HUES48 (cell line): ENCODE results near the gene CLTRN.
"Not testable (repeated sequence)": the region's sequence is repeated elsewhere in the genome, so short reads cannot be mapped to it uniquely, and the experiment has no call there.

Experiments used
- H3K27ac ChIP-seq: one replicate; pipeline ENCODE4 v1.7.0; 2013; ENCODE audit warnings: low read depth, low read length, inconsistent platforms
- H3K27me3 ChIP-seq: 2 replicates; pipeline ENCODE4 v1.6.1; 2013; ENCODE audit warnings: mild to moderate bottlenecking, low read length; ENCODE audit not compliant: control insufficient read depth, insufficient read depth
- H3K36me3 ChIP-seq: 2 replicates; pipeline ENCODE4 v1.6.1; 2013; ENCODE audit warnings: low read length; ENCODE audit not compliant: control insufficient read depth, insufficient read depth
- H3K4me1 ChIP-seq: 2 replicates; pipeline ENCODE4 v1.6.1; 2013; ENCODE audit warnings: mild to moderate bottlenecking, low read length; ENCODE audit not compliant: control insufficient read depth, insufficient read depth
- H3K4me3 ChIP-seq: 2 replicates; pipeline ENCODE4 v1.5.1; 2013; ENCODE audit warnings: mild to moderate bottlenecking, low read depth, low read length
- H3K9ac ChIP-seq: 2 replicates; pipeline ENCODE4 v1.6.1; 2013; ENCODE audit warnings: mild to moderate bottlenecking, low read depth, low read length, moderate library complexity
- H3K9me3 ChIP-seq: 2 replicates; pipeline ENCODE4 v1.6.1; 2013; ENCODE audit warnings: low read length; ENCODE audit not compliant: control insufficient read depth, insufficient read depth

Gene CLTRN

DNA sequence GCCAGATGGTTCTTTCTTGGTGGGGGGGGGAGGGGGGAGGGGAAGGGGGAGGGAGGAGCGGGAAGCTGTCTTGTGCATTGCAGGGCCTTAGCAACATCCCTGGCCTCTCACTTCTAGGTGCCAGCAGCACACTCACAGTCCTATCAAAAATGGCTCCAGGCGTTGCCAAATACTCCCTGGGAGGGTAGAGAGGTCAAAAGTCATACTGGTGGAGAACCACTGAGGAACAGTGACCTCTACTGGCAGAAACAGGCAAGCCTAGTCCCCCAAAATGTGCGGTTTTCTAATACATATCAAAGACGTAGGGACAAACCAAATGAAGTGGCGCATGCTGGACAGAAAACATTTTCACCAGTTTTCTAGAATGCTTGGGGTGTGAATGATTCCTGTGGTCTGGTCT is 17.1 kb downstream of the CLTRN start:
- H3K36me3 ChIP-seq, H3K27me3 ChIP-seq, H3K9ac ChIP-seq, H3K4me1 ChIP-seq, H3K4me3 ChIP-seq, H3K9me3 ChIP-seq, H3K27ac ChIP-seq: not testable (repeated sequence)

DNA sequence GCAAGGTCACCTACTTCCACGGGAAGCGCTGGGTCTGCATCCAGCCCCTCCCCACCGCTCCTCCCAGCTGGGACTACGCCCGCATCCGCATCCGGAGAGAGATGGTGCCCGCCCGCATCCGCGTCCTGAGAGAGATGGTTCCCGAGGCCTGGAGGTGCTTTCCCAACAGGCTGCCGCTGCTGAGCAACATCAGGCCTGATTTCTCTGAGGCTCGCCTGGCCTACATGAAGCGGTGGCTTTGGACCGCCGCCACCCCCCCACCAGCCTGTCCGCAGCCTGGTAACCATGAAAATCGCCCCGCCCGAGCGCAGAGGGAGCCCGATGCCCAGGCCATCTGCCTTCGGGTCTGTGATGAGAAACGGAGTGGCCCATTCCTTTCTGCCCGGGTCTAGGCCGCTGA is 18.1 kb downstream of the CLTRN start:
- H3K27ac ChIP-seq = no peak overlapping the region
- no peaks in the 10 kb centered on the region for H3K36me3 ChIP-seq
- 0 out of 2 replicates have a peak, but pooled peaks cover 3% of the 10 kb centered on the region for H3K4me1 ChIP-seq
- H3K27me3 ChIP-seq = peaks cover 3% of the 10 kb centered on the region; the same call in 1 of the 2 replicates
- H3K4me3 ChIP-seq = no peak overlapping the region
- H3K9me3 ChIP-seq = no peaks in the 10 kb centered on the region
- no peak overlapping the region for H3K9ac ChIP-seq

DNA sequence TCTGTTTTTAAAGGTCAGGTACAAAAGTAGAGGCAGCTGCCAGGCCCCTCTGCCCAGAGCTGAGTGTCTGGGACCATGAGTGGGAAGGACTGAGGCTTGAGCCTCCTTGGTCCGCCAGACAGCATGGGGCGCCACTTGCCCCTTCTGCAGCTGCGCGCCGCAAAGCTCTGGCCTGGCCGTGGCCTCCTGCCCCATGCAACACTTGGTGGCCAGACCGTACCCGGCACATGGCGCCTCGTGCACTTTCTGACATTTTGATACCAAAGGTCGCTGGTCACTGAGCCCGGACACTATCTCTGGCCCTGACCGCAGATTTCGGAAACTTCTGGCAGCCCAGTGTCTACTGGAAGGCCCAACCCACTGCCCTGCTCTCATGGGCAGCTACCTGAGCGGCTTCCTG is 18.6 kb downstream of the CLTRN start:
- H3K27me3 ChIP-seq = peaks cover 3% of the 10 kb centered on the region; the same call in 1 of the 2 replicates
- H3K36me3 ChIP-seq = no peaks in the 10 kb centered on the region
- H3K4me1 ChIP-seq = 0 out of 2 replicates have a peak, but pooled peaks cover 3% of the 10 kb centered on the region
- no peak overlapping the region for H3K9ac ChIP-seq
- H3K9me3 ChIP-seq = no peaks in the 10 kb centered on the region
- no peak overlapping the region for H3K4me3 ChIP-seq
- H3K27ac ChIP-seq = no peak overlapping the region

DNA sequence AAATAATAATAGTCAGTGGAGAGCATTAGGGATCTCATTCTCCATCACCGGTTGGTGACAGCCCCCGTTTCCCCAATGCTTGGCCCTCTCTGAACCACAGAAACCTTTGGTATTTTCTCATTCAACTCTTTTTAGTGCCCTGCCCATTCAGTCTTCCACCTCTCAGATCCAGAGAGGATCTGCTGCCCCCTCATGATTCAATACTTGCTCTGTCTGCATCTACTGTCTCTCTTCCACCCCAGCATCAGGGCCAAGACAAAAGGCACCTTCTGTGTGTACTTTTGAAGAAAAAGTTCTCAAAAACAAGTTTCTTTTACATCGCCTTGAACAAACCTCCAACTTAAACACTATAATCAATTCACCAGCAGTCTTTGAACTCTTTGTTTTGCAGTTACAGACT is 19.3 kb downstream of the CLTRN start:
- Histone ChIP-seq H3K27ac (no peak overlapping the region), H3K27me3 (peaks cover 3% of the 10 kb centered on the region; the same call in 1 of the 2 replicates), H3K36me3 (no peaks in the 10 kb centered on the region), H3K9ac (no peak overlapping the region), H3K4me1 (0 out of 2 replicates have a peak, but pooled peaks cover 3% of the 10 kb centered on the region), H3K9me3 (no peaks in the 10 kb centered on the region), H3K4me3 (no peak overlapping the region)

DNA sequence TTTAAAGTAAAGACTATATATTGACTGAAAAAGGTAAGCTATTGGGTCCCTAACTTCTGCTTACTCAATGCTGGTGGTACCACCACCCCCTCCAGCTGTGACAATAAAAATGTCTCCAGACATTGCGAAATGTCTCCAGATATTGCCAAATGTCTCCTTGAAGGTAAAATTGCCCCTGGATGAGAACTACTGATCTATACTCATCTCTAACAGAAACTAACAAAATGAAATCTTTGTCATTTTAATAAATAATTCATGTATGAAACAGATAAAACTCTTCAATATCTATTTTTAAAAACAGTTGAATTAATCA is 20.1 kb downstream of the CLTRN start:
- no peak overlapping the region for H3K27ac ChIP-seq
- peaks cover 3% of the 10 kb centered on the region; the same call in 1 of the 2 replicates for H3K27me3 ChIP-seq
- H3K36me3 ChIP-seq = no peaks in the 10 kb centered on the region
- 0 out of 2 replicates have a peak, but pooled peaks cover 3% of the 10 kb centered on the region for H3K4me1 ChIP-seq
- no peaks in the 10 kb centered on the region for H3K9me3 ChIP-seq
- H3K9ac ChIP-seq = no peak overlapping the region
- H3K4me3 ChIP-seq = no peak overlapping the region

DNA sequence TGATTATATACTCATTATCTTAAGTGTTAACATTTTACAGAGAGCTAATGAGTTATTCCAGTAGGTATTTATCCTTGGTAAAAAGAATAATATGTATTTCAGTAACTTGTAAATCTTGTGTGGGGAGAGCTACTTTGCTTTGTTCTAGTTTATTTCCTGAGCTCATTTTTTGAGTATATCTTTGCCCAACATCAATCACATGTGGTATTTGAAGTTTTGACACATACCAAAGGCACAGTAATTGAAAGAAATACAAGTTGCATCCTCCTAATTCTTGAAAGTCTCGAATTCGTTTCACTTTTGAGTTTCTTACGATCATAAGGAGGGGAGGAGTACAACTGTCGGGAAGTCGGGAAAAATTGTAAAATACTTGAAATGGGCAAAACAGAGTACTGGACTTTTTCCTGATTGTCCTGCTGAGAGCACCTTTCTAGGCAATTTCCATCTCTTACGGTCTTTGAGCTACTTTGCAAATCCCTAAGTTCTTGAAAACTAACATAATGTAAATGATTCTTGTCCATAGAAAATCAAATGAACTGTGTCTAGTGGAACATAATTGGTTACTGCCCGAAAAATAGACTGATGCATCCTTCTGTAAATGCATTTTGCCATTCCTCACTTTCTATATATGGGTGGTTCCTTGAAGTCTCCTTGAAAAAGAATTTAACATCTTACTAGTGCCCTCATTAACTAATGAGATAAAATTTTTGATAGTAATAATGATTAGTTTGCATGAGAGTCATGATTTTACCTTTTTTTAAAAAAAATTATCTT is 20.6 kb downstream of the CLTRN start:
- Histone ChIP-seq H3K36me3 (no peaks in the 10 kb centered on the region), H3K27me3 (peaks cover 3% of the 10 kb centered on the region; the same call in 1 of the 2 replicates), H3K27ac (no peak overlapping the region), H3K9ac (no peak overlapping the region), H3K4me1 (0 out of 2 replicates have a peak, but pooled peaks cover 3% of the 10 kb centered on the region), H3K9me3 (no peaks in the 10 kb centered on the region), H3K4me3 (no peak overlapping the region)

DNA sequence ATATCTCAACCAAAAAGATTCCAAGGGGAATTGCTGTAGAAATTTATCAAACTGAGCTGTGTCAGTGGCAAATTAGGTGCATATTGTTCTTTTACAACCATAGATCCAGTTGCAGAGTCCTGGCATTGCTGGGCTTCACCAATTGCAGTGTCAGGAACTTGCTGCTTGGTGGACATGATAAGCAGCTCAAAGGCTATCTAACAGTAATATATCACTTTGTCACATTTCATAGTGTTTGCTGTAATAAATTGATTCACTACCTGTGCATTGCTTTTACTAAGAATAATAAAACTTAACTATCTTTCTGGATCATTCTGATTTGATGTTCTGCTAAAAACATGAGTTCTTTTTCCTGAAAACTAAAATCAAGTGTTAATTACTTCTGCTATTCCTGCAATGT is 33.0 kb downstream of the CLTRN start:
- peaks cover 7% of the 10 kb centered on the region for H3K27me3 ChIP-seq
- no peak overlapping the region for H3K4me3 ChIP-seq
- no peaks in the 10 kb centered on the region for H3K4me1 ChIP-seq
- H3K9me3 ChIP-seq = no peaks in the 10 kb centered on the region
- H3K27ac ChIP-seq = no peak overlapping the region
- no peaks in the 10 kb centered on the region for H3K36me3 ChIP-seq
- H3K9ac ChIP-seq = no peak overlapping the region

DNA sequence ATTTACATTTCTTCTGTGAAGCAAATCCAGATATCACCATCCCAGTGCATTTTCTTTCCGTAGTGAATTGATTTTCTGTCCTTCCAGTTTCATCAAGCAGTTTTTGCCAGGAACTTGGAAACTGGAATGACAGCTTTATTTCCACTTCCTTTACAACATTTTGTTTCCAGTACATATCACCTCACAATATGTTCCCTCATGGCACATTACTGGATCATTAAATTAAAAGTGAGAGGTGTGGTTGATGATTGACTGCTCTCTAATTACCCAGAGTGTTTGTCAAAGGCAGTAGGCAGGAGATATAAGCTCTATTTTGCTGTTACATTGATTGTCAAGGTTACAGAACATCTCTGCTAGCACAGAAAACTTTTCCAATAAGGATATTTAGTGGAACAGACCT is 41.6 kb downstream of the CLTRN start:
- Histone ChIP-seq H3K27ac (no peak overlapping the region), H3K36me3 (no peaks in the 10 kb centered on the region), H3K9me3 (no peaks in the 10 kb centered on the region), H3K27me3 (peaks cover 9% of the 10 kb centered on the region; the same call in 1 of the 2 replicates), H3K4me1 (0 out of 2 replicates have a peak, but pooled peaks cover 5% of the 10 kb centered on the region), H3K9ac (no peak overlapping the region), H3K4me3 (no peak overlapping the region)

DNA sequence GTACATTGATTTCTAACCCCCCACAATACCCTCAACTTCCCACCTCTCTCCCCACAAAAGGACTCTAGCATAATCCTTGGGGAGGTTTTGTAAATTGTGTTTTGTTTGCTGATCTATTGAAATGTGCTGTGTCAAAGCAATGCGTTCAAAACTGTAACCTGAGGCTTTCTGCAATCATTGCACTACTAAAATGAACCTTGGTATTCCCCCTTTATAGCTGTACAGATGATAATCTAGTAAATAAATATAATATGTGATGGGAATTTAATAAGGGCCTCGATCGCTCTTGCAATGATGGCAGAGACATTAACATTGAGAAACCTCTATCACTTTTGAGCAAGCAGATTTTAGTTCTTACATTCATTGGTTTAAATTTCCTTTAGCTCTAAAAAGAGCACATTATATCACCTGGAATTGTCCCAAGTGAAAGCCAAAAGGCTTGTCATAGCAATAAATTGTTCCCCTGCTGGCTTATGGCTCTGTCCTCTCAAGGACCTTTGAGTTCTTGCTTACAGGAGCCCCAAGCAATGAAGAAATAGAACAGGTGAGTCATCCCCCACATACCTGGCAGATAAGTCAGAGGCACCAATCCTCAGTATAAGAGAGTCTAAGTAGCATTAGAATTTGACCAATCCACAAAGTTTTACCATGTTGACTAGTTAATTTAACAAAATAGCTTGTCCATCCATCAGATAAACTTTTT is 45.4 kb downstream of the CLTRN start:
- no peak overlapping the region for H3K27ac ChIP-seq
- no peak overlapping the region for H3K9ac ChIP-seq
- no peak overlapping the region for H3K4me3 ChIP-seq
- no peaks in the 10 kb centered on the region for H3K9me3 ChIP-seq
- H3K36me3 ChIP-seq = no peaks in the 10 kb centered on the region
- H3K27me3 ChIP-seq = peaks cover 3% of the 10 kb centered on the region; the same call in 1 of the 2 replicates
- 0 out of 2 replicates have a peak, but pooled peaks cover 5% of the 10 kb centered on the region for H3K4me1 ChIP-seq

DNA sequence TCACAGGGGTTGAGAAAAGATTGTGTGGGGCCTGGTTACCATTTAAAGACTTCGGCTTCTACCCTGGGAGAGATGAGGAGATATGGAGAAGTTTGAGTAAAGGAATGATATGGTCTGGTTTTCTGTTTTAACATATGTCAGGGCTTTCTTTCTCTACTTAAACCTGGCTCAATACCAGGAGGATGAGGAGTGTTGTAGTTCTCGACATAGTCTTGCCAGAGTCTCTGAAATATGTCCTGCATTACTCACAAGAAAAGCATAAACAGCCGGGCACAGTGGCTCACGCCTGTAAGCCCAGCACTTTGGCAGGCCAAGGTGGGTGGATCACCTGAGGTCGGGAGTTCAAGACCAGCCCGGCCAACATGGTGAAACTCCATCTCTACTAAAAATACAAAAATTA is 47.5 kb downstream of the CLTRN start:
- peaks cover 6% of the 10 kb centered on the region; the same call in 1 of the 2 replicates for H3K27me3 ChIP-seq
- no peak overlapping the region for H3K4me3 ChIP-seq
- no peaks in the 10 kb centered on the region for H3K36me3 ChIP-seq
- H3K9ac ChIP-seq = no peak overlapping the region
- H3K9me3 ChIP-seq = no peaks in the 10 kb centered on the region
- H3K27ac ChIP-seq = no peak overlapping the region
- H3K4me1 ChIP-seq = 0 out of 2 replicates have a peak, but pooled peaks cover 5% of the 10 kb centered on the region

DNA sequence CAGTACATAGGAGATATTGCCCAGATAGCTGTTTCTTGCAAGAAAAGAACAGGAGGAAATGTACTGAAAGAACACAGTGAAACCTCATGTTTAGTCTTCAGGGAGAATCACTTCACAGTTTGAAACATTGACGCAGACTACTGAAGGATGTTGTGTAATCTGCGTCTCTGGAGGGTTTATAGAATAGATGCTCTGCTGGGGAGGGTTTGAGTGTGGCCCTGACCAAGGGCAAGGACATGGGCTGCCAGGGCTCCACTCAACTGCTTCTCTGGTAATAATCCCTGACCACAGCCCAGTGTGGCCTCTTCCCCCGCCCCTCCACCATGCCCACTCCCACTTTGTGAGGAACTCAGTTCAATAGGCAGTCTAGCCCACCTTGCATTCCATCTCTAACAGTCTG is 48.1 kb downstream of the CLTRN start:
- H3K9me3 ChIP-seq = no peaks in the 10 kb centered on the region
- H3K36me3 ChIP-seq = no peaks in the 10 kb centered on the region
- H3K4me3 ChIP-seq = no peak overlapping the region
- no peak overlapping the region for H3K9ac ChIP-seq
- no peak overlapping the region for H3K27ac ChIP-seq
- peaks cover 6% of the 10 kb centered on the region; the same call in 1 of the 2 replicates for H3K27me3 ChIP-seq
- 0 out of 2 replicates have a peak, but pooled peaks cover 5% of the 10 kb centered on the region for H3K4me1 ChIP-seq
